HG03432 (cell line): Measurements from ENCODE around the gene RABAC1.

ENCODE experiments used
- ATAC-seq: cut with Tn5 transposase; IDR thresholded peaks from one replicate; pipeline ENCODE4 v1.9.1; 2021; ENCODE audit warnings: mild to moderate bottlenecking, moderate library complexity; ENCODE audit not compliant: unreplicated experiment

RABAC1 gene

DNA sequence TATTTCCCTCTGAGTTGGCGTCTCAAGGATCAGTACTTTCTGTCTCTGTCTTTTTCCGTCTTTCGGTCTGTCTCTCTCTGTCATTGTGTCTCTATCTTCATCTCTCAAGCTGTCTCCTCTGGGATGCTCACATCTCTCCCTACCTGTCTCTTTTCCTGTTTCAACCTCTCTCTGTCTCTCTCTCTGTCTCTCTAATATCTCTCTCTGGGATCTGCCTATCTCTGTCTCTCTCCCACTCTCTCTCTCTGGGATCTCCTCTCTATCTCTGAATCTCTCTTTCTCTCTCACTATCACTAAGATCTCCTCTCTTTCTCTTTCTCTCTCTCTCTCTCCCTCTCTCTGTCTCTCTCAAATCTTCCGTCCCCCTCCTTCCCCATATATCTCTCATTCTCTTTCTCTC lies 30.9 kb upstream of the RABAC1 start:
- no peak for ATAC-seq

DNA sequence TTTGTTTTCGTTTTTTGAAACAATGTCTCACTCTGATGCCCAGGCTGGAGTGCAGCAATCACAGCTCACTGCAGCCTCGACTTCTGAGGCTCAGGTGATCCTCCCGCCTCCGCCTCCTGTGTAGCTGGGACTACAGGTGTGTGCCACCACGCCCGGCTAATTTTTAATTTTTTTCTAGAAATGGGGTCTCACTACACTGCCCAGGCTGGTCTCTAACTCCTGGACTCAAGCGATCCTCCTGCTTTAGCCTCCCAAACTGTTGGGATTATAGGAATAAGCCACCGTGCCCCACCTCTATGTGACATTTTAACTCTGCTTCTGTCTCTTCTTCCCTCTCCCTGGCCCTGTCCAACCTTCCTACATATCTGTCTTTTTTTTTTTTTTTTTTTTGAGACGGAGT lies 29.8 kb upstream of the RABAC1 start:
- no peak for ATAC-seq

DNA sequence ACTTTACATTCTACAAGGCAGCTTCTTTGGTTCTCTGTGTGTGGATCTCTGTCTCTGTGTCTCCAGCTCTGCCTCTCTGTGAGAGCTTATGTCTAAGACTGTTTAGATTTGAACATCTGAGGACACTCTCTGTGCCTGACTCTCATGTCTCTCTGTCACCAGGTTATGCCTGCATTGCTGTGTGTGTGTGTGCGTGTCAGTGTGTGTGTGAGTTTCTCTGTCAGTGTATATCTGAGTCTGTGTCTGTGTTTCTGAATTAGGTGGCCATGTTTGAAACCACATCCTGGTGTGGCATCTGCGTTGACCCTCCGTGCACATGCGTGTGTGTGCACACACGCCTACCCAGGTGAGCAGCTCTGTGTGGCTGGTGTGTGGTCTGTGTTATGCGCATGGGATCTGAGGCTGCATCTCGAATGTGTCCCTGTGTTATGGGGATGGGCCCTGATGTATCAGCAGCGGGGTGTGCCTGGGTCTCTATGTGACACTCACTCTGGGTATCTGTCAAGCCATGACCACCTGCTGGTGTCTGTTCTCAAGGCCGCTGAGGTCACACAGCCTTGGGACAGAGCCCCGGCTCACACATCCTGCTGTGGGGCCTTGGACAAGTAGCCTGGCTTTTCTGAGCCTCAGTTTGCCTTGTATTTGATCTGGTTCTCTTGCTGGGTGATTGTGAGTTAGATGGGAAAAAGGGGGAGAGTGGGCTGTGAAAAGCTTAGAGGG lies 28.2 kb upstream of the RABAC1 start:
- ATAC-seq: no peak

DNA sequence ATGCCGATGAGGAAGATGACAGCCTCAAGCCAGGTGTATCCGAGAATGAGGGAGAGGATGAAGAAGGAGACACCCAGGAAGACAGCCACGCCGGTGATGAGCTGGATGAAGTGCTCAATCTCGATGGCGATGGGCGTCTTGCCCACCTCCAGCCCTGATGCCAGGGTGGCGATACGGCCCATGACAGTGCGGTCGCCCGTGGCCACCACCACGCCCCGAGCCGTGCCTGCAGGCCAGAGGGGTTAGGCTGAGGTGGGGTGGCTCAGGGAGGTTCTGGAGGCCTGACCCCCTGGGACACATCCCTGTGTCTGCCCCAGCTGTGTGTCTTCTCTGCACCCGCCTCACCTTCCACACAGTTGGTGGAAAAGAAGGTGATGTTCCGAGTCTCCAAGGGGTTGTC lies 25.8 kb upstream of the RABAC1 start:
- ATAC-seq: no peak

DNA sequence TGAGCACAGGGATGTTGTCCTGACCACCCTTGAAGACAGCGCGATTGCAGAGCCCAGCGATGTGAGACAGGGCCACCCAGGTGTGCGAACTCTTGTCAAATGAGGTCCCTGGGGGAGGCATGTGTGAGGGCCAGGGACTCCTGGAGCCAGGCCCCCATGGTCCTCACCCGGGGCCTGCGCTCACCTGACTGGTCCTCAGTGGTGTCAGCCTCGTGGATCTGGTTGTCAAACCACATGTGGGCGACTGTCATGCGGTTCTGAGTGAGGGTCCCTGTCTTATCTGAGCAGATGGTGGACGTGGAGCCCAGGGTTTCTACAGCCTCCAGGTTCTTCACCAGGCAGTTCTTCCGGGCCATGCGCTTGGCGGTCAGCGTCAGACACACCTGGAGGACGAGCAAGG lies 22.6 kb upstream of the RABAC1 start:
- ATAC-seq: no peak

DNA sequence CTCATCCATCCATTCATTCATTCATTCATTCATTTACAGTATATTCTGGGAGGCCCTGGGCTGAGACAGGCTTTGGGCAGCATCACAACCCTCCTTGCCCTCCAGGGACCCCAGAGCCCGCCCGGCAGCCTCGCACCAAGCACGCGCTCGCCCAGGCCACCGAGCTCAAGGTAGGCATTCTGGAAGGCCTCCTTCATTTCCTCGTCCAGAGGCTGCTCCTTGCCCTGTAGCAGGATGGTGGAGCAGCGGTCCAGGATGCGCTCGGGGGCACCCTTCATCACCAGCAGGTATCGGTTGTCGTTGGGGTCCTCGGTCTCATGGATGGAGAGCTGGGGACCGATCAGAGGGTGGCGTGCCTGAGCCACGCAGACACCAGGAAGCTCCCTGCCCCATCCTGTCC lies 19.3 kb upstream of the RABAC1 start:
- ATAC-seq: no peak

DNA sequence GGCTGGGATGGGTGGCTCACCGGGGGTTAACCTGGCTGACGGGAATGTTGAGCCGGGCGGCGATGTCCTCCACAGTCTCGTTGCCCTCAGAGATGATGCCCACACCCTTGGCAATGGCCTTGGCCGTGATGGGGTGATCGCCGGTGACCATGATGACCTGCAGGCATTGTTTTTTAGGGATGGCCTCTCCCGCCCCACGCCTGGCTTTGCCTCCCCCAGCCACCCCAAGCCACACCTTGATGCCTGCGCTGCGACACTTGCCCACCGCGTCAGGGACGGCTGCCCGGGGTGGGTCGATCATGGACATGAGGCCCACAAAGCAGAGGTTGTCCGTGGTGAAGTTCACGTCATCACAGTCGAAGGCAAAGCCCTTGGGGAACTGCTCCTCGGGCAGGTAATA lies 18.8 kb upstream of the RABAC1 start:
- ATAC-seq: no peak

DNA sequence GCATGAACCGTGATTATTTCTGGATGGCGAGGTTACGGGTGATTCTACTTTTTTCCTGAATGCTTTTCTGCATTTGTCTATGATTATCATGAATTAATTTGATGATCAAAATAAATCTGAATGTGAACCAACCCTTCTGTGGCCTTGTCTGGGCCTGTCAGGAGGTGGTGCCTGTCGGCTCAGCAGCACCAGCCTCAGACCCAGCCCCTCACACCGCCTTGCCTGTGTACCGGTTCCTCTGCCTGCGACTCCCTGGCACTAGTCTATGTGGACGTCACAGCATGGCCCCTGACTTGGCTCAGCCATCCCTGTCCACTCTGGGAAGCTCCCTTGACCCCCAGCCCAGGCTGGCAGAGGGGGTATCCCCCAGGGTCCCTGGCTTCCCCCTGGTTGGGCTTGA lies 15.5 kb upstream of the RABAC1 start:
- ATAC-seq: no peak

DNA sequence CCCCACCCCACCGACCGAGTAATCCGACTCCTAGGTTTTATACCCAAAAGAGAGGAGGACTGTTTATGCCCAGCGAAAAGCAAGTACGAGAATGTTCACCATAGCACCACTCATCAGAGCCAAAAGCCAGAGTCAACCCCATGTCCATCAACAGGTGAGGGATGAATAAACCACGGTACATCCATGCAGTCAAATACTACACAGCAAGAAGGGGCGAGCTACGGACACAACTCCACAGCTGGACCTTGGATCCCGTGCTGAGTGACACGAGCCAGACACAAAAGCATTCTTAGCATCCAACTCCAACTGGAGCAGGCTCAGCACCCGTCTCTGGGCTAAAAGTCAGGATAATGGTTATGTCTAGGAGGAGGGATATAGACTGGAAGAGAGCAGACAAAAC lies 12.2 kb upstream of the RABAC1 start:
- no peak for ATAC-seq

DNA sequence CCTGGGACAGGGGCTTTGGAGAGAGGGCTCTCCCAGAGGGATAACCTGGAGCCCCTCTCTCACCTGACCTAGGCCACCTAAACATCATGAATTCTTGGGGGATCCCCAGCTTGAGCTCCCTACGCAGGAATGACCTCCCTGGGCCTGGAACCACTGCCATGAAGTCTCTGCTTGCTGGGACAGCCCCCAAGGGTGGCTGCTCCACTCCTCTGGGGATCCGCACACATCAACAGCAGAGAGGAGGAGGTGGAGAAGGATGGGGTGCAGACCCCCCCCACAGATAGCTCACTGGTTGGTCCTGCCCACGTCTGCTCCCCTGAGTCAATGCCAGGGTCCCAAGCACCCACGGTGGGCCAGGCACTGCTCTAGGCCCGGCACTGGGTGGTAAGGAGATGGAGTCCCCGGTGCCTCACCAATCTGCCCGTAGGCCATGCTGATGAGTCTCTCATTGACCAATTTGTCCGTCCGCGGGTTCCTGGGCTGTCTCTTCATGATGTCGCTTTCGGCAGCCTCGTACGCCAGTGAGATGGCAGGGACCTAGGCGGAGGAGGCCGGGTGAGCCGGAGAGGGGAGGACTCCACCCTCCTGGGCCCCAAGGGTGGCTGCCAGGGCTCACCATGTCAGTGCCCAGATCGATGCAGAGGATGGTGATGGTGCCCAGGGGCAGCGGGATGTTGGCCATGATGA lies 10.8 kb upstream of the RABAC1 start:
- ATAC-seq: no peak

DNA sequence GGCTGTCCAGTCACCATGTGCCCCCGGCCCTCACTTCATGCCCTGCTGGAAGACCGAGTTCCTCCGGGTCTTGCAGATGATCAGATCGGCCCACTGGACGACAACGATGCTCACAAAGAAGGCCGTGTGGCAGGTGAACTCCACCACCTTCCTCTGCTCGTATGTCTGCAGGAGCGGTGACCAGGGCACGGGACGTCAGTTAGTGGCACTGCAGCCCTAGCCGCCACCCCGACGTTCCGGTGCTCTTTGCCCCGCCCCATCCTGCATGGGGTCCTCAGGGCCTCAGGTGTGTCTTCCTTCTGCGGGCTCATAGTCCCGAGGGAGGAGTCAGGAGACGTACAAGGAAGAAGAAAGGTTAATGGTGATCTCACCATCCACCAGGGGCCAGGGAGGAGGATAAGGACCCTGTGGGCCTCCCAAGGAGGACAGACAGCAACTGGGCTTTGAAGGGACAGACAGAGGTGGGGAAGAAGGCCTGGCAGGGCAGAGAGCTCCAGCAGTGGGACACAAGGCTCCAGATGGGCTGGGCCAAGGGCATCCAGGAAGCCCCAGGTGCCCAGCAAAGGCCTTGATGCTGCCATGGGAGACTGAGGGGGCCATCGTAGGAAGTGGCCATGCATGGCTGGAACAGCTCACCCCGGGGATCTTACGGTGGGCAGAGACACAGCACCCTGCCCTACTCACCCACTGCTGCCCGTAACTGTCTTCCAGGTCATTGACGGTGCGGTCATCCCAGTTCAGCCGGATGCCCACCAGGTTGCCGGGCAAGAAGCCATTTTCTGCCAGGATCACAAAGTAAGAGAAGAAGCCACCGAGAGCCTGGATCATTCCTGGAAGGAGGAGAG lies 9.9 kb upstream of the RABAC1 start:
- ATAC-seq: no peak

DNA sequence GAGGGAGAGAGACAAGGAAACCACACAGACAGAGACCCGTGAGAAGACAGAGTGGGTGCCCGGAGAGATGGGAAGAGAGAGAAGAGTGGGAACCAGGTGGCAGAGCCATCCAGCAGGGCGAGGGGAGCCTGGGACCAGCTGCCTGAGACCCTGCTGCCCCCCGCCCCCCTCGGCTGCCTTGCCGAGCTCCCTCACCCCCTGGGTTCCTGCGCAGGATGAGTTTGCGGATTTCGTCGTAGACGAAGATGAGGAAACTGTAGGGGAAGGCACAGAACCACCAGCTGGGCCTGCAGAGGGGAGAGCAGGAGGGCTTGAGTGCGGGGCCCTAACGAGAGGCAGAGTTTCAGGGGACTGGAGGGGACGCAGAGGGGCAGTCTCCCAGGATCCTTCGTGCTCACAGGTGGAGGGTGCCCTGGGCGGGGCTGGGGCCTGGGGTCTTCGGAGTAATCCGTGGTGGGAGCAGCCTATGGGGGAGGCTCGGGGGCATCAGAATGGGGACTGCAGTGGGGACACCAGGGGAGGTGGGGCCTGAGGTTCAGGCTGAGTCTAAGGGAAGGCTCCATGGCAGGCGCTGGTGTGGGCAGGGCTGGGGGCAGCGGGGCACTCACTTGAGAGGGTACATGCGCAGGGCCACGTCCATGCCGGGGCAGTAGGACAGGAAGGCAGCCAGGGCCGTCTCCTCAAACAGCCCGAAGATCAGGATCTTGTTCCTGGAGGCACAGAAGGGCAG lies 8.1 kb upstream of the RABAC1 start:
- ATAC-seq: no peak

DNA sequence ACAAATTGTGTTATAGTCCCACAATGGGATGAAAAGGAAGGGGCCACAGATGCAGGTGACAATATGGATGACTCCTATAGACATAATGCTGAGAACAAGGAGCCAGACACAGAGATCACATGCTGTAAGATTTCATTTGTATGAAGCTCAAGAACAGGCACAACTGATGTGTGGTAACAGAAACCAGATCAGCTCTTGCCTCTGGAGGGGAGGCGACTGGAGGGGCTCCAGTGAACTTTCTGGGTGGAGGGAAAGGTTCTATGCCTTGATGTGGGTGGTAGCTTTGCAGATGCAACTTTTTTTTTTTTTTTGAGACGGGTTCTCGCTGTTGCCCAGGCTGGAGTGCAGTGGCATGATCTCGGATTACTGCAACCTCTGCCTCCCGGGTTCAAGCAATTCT lies 6.0 kb upstream of the RABAC1 start:
- ATAC-seq: no peak

DNA sequence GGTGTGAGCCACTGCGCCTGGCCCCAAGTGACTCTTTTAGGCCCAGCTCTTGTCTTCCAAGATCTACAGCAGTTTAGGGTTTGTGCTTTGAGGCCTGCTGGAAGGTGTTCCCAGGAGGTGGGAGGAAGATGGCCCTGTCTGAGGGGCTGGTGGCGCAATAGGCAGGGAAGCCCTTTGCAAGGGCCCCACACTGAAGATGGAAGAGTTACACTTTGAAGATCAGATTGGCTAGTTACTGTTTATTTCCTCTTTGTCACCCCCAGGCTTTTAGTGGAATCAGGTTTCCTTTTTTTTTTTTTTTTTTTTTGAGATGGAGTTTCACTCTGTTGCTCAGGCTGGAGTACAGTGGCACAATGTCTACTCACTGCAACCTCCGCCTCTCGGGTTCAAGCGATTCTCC lies 1.9 kb upstream of the RABAC1 start:
- ATAC-seq: no peak

DNA sequence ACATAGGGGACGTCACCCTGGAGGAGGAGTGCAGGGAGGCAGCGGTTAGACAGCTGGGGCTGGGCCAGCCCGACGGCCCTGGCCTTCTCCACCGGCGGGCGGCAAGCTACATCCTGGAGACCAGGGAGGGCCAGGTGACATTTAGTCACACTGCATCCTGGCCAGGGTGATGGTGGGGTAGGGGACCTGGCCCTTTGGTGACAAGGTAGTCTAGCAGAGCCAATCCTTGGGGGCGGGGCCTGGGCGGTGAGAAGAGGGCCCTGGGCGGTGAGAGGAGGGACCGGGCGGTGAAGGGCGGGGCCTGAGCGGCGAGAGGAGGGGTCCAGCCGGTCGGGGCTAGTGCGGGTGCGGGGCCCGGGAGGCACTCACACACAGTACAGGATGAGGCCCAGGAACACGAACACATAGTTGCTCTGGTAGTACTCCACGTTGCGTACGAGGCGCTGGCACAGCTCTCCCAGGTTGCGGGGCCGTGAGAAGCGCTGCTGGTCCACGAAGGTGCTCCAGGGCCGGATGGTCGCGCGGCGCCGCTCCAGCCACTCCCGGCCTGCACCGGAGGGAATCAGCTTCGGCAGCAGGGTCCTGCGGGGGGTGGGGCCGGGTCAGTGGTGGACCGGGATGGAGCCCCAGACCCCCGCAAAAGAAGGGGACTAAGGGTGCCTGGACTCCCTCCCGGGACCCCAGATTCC lies 610 bp downstream of the RABAC1 start:
- ATAC-seq: peak; percentile 58

DNA sequence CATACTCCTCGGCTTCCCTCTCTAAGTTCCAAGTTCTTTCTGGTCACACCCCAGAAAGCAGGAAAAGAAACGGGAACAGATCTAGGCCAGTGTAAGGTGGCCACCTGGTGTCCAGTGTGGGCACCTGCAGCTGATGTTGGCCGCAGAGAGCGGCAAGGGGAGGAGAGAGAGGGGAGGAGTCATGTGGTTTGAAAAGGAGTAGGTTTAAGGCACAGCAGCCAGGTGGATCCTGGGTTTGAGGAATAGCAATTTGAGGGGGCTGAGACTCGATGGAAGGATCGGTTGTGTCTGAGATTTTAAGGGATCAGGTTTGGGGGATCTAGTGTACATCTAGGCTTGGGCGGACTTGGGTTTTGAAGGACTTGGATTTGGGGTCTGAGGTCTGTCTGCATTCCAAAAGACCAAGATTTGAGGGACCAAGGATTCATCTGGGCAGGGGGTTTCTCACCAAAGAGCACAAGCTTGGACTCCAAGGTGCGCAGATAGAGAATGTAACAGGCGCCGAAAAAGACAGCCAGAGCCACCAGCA lies 1.2 kb downstream of the RABAC1 start:
- ATAC-seq: peak; percentile 34

DNA sequence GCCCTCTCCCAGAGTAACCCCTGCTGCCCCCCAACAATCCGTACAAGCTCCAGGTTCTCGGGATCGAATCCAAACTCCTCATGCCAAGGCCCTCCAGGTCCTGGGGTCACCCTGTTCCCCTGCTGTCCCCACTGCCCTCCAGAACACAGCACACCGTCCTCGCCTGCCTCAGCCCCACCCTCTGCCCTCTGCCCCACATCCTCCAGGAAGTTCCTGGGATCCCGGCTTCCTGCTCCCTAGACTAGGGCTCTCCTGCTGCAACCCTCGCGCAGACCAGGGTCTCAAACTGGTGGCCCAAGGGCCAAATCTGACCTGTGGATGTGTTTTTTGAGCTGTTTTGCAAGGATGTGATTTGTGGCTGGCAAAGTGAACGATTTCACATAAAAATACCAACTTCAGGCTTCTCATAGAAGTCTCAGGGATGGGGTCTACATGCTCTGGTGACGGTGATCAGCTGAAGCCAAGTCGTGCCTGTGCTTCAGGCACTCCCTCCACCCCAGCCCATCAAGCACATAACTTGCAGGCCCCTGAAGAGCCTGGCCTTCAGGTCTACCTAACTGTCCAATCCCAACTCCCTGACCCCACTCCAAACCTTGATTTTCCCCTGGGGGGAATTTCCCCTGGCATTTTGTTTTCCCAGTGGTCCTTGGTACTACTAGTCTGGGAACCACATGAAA lies 1.8 kb downstream of the RABAC1 start:
- no peak for ATAC-seq

DNA sequence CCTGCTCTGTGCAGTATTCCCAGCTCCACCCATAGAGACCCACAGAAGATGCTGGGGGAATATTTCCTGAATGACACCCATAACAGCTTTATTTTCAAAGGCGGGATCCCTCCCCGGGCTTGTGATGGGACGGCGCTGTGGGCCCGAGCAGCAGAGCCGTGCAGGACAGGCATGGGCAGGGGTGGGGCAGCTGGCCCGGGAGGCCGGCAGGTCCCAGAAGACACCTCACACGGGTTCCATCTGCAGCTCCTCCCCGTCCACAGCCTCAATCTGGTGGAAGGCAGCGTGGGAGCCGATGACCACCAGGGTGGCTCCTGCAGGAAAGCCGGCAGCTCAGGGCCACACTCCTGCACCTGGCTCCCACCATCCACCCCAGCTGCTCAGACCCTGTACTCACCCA lies 2.5 kb downstream of the RABAC1 start:
- no peak for ATAC-seq

DNA sequence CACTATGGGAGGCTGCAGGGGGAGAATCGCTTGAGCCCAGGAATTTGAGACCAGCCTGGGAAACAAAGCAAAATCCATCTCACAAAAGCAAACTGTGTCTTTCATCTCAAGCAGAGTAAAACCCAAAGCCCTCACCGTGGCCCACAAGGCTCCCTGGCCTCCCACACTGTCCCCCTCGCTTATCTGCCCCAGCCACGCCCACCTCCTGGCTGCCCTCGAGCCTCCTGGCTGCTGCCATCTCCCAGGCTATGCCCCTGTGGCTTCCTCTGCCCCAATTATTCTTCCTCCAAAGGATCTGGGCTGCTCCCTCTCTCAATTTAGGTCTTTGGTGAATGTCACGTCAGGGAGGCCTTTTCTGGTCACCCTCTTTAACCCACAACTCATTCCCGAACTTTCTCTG lies 3.6 kb downstream of the RABAC1 start:
- no peak for ATAC-seq

DNA sequence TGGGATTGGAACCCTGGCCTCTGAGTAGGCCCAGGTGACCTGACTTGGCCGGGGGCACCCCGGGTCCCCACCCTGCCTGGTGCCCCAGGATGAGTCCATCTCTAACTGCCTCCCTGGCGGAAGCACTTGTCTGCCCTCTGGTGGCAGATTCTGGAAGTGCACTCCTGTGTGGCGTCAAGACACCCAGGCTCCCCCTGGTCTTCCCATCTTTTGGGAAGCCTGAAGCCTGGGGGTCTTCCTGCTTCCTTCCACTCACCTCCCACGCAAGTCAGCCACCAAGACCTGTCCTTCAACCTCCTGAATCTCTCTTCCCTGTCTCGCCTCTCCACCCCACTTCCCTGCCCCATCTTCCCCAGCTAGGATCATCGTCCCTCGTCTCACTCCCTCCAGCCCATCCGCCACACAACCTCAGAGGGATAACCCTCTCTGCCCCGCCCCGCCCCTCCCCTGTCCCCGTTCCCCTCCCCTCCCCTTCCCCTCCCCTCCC lies 7.4 kb downstream of the RABAC1 start:
- ATAC-seq: no peak
